SK-N-SH treated with all-trans-retinoic acid at 6 μM for 48 hours (cell line): Measurements from ENCODE around the gene SPOCD1.

ENCODE experiments used
- GLIS3 ChIP-seq: fragments of 250-450 bp; sonication (Bioruptor Pico); IDR thresholded peaks from 2 replicates; pipeline ENCODE4 v1.5.0; 2020; ENCODE audit warnings: mild to moderate bottlenecking, moderate library complexity
- PATZ1 ChIP-seq: fragments of 250-450 bp; sonication (Bioruptor Pico); IDR thresholded peaks from 2 replicates; pipeline ENCODE4 v1.8.0; 2020; ENCODE audit warnings: mild to moderate bottlenecking, moderate library complexity, borderline replicate concordance
- ZNF565 ChIP-seq: fragments of 450-650 bp; formaldehyde crosslinking; conservative IDR thresholded peaks from 2 replicates; pipeline ENCODE4 v1.5.0; 2020; ENCODE audit warnings: low read depth, mild to moderate bottlenecking, moderate library complexity

DNA sequence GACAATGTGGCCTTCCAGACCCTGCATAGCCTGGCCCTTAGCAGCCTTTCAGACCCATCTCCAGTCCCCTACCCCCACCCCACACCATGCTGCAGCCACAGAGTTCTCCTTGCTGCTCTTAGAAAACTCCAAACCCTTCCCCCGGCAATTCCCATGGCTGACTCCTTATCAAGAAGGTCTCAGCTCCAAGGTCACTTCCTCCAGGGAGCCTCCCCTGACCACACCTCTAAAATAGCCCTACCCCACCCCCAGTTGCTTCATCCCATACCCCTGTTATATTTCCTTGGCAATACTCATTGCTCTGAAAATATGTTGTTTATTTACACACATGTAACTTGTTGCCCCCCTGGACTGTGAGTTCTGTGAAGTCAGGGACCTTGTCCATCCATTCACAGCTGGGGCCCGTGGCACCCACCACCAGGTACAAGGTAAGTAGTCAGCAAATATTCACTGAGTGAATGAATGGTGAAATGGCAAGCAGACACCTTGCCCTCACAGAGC, 47.4 kb downstream of the SPOCD1 start:
- TF ChIP-seq PATZ1 (CRISPR knock-in tag): no peak
- TF ChIP-seq ZNF565: no peak
- TF ChIP-seq GLIS3 (CRISPR knock-in tag): no peak
